ENCODE measurements around the gene ZNF148.
"Not testable (repeated sequence)": the region's sequence is repeated elsewhere in the genome, so short reads cannot be mapped to it uniquely, and the experiment has no call there.

ZNF148 gene

GRCh38 chr3:125374996-125375941 is at the start of gene ZNF148:
Gene ZNF148, minus strand, starts transcription at chr3:125375325. Its CDS starts 61,685 bp downstream, at chr3:125313640.
- DNase-seq, result peak; percentile 85

- DNase-seq, result no peak
Measured at GRCh38 chr3:125418306-125418705, 43.2 kb upstream of the ZNF148 start.

- DNase-seq, result no peak
Measured at GRCh38 chr3:125416235-125416634, 41.1 kb upstream of the ZNF148 start.

GRCh38 chr3:125414669-125415068 is 39.5 kb upstream of the ZNF148 start:
- no peak for DNase-seq

GRCh38 chr3:125410922-125411321 is 35.8 kb upstream of the ZNF148 start:
- DNase-seq, result no peak

- no peak for DNase-seq
Measured at GRCh38 chr3:125406070-125406469, 30.9 kb upstream of the ZNF148 start.

- DNase-seq, result not testable (repeated sequence)
Measured at GRCh38 chr3:125405515-125405914, 30.4 kb upstream of the ZNF148 start.

GRCh38 chr3:125403789-125404188 is 28.7 kb upstream of the ZNF148 start:
- no peak for DNase-seq

GRCh38 chr3:125402639-125403038 is 27.5 kb upstream of the ZNF148 start:
- DNase-seq, result no peak

GRCh38 chr3:125401402-125401801 is 26.3 kb upstream of the ZNF148 start:
- DNase-seq, result no peak

GRCh38 chr3:125398952-125399351 is 23.8 kb upstream of the ZNF148 start:
- DNase-seq, result peak; percentile 8

- DNase-seq, result no peak
Measured at GRCh38 chr3:125395091-125395490, 20.0 kb upstream of the ZNF148 start.

GRCh38 chr3:125394406-125394805 is 19.3 kb upstream of the ZNF148 start:
- no peak for DNase-seq

GRCh38 chr3:125389282-125389681 is 14.2 kb upstream of the ZNF148 start:
- no peak for DNase-seq

- not testable (repeated sequence) for DNase-seq
Measured at GRCh38 chr3:125388369-125388768, 13.2 kb upstream of the ZNF148 start.

- DNase-seq, result no peak
Measured at GRCh38 chr3:125386811-125387210, 11.7 kb upstream of the ZNF148 start.

GRCh38 chr3:125383744-125384143 is 8.6 kb upstream of the ZNF148 start:
- DNase-seq, result no peak

- no peak for DNase-seq
Measured at GRCh38 chr3:125382298-125382697, 7.2 kb upstream of the ZNF148 start.

- DNase-seq, result no peak
Measured at GRCh38 chr3:125381743-125382142, 6.6 kb upstream of the ZNF148 start.

- DNase-seq, result no peak
Measured at GRCh38 chr3:125381314-125381713, 6.2 kb upstream of the ZNF148 start.

GRCh38 chr3:125379483-125379882 is 4.4 kb upstream of the ZNF148 start:
- no peak for DNase-seq

- no peak for DNase-seq
Measured at GRCh38 chr3:125378762-125379161, 3.6 kb upstream of the ZNF148 start.

GRCh38 chr3:125375950-125376679 is 990 bp upstream of the ZNF148 start:
- DNase-seq, result no peak

- peak; percentile 40 for DNase-seq
Measured at GRCh38 chr3:125374501-125374995, 577 bp downstream of the ZNF148 start.

Data from NCI-H2171 (cell line).